HG02981 (cell line): ENCODE measurements around the gene DFFB.
A peak's percentile ranks its signal among the peaks of the same experiment; 100 is the strongest.

ENCODE experiments used
- ATAC-seq: cut with Tn5 transposase; IDR thresholded peaks from one replicate; pipeline ENCODE4 v1.9.1; 2021; ENCODE audit warnings: mild to moderate bottlenecking, moderate library complexity; ENCODE audit not compliant: unreplicated experiment

DFFB gene

GRCh38 chr1:3894626-3895278 lies 37.5 kb downstream of the DFFB start:
- ATAC-seq = no peak

- ATAC-seq = no peak
These were observed 38.1 kb downstream of the DFFB start for GRCh38 chr1:3895279-3895950.

DNA sequence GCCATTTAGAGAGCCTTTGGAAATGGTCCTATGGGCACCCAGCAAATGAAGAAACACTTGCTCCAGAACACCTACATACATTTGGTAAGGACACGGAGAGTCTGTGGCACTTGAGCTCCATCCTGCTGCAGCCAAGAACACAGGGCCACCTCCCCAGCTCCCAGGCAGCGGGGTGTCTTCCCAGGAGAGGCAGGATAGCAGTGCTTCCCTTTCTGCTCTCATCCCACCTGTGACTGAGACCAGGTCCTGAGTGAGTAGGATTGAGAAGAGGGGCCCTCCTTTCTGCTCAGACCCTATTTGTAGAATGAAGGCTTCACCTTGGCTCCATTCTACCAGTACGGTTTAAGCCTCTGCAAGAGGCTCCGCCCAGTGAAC lies 38.7 kb downstream of the DFFB start:
- no peak for ATAC-seq

DNA sequence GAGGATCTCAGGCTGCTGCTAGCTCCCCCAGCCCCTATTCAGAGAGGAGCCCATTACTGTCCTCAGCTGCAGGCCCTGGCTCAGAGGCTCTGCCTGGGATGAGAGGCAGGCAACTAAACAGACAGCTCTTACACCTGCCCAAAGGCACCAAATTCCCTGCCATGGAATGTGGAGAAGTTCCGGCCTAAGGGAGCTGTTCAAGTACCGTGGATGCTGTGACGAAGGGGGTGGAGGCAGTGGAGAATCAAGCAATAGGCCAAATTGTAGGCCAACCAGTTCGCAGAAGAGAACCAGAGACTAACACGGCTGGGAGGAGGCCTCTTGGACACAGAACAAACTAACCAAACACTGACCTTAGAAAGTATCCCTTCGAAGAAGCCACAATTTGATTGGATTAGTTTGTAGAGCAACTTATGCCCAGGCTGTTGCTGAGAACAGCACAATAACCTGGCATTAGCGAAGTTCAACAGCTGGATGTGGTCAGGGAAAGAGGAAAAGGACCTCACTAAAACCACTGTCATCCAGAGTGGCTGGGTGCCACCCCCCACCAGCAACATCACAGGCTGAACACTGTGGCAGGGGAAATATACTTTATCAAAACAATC lies 39.2 kb downstream of the DFFB start:
- no peak for ATAC-seq

DNA sequence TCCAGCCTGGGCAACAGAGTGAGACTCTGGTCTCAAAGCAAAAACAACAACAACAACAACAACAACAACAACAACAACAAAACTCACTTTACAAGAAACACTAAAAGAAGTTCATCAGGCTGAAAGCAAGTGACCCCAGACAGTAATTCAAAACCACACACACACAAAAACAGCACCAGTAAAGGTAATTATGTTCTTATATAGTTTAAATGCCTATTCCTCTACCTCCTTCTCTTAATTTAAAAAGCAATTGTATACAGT lies 41.1 kb downstream of the DFFB start:
- ATAC-seq = no peak

DNA sequence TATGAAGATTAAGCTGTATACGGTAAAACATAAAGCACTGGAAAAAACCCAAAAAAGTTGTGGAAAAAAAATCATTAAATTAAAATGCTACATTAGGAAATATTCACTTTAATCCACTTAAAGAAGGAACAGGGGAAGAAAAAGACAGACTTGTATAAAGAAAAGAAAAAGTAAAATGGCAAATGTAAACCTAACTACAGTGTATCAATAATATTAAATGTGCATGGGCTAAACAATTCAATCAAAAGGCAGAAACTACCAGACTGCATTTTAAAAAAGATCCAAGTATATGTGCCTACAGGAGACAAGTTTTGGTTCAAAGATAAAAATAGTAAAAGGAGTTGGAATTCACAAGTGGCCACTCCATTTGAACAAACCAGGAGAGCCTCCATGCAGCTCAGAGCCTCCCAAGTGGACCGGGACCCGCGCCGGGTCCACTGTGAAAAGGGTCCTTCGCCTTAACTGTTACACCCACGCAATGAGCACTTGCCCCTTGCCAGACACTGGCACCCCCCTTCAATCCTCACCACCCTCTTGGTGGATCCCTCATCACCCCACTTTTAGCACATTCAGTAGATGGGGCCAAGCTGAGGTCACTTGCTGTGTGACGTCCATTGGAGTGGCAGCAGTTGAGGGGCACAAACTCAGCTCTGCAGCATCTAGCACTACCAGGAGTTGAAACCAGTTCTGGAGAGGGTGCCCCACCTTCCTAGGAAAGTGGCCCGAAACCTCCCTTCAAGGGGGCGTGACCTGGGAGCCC lies 41.9 kb downstream of the DFFB start:
- ATAC-seq = no peak

GRCh38 chr1:3899754-3900149 lies 42.5 kb downstream of the DFFB start:
- peak; percentile 4 for ATAC-seq

DNA sequence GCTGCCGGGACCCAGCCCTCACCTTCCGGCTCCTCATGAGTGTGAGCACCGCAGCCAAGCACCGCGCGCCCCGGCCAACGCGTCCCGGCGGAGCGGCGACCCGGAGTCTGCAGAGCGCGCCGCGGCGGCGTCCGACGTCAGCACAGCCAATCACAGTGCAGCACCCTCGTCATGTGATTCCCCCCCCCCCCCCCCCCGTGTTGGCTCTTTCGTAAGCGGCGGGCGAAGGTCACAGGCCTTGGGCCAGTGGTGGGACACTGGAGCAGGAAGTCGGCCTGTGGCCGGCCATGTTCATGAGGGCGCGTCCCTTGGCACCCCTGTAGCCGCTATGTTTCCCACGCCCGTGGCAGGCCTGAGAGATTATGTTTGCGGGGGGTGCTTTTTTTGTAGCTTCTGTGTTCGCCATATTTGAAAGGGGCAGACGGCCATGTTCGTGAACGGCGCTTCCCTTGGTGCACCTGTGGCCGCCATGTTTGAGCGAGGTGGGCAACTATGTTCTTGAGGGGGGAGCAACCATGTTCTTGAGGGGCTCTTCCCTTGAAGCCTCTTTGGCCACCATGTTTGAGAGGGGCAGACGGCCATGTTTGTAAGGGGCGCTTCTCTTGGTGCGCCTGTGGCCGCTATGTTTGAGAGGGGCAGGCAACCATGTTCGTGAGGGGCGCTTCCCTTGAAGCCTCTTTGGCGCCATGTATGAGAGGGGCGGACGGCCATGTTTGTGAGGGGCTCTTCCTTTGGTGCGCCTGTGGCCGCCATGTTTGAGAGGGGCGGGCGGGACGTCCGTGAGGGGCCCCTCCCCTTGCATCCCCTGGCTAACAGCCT lies 43.1 kb downstream of the DFFB start, which contains the start of gene C1orf174:
Gene C1orf174, minus strand, starts transcription at position 123 of the 819 bp plus-strand sequence. Its CDS starts 86 bp downstream, at position 37.
- peak; percentile 71 for ATAC-seq

- peak; percentile 60 for ATAC-seq
These were observed 43.8 kb downstream of the DFFB start for GRCh38 chr1:3900969-3901529.

DNA sequence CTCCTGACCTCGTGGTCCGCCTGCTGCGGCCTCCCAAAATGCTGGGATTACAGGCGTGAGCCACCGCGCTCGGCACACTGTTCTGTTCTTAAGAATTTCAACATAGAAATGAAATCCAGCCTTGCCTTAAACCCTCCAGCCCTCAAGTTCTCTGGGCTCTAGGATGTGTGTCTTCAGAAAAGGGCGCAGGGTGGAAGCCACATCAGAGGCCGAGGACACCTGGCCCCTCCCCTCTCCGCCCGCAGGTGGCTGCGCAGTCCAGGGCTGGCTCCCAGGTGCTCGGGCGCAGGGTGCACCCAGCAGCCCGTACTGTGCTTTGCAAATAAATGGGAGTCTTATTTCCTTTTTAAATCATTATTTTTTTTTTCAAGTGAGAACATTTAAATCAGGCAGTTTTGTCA lies 44.8 kb downstream of the DFFB start:
- no peak for ATAC-seq

DNA sequence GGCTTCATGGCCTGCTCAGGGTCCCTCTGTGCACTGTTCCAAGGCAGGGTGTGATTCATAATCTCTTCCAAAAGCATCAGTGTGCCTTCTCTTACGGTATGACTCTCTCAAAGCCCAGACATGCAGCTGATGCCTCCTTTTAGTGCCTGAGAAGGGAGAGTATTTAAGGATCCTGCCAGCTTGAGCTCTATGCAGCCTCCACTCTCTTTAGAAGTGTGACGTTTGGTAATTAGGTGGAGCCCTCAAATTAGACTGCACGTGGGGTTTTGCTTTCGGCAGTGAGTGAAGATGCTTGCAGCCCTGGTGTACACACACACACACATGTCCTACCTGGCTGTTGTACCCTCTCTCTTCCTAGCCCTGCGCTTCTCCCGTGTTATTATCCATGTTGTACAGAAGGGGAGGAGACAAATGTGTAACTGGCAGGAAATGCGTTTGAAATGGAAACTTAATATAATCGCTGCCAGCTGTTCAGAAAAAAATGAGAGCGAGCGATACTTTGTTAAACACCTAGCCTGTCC lies 45.4 kb downstream of the DFFB start:
- ATAC-seq = no peak

DNA sequence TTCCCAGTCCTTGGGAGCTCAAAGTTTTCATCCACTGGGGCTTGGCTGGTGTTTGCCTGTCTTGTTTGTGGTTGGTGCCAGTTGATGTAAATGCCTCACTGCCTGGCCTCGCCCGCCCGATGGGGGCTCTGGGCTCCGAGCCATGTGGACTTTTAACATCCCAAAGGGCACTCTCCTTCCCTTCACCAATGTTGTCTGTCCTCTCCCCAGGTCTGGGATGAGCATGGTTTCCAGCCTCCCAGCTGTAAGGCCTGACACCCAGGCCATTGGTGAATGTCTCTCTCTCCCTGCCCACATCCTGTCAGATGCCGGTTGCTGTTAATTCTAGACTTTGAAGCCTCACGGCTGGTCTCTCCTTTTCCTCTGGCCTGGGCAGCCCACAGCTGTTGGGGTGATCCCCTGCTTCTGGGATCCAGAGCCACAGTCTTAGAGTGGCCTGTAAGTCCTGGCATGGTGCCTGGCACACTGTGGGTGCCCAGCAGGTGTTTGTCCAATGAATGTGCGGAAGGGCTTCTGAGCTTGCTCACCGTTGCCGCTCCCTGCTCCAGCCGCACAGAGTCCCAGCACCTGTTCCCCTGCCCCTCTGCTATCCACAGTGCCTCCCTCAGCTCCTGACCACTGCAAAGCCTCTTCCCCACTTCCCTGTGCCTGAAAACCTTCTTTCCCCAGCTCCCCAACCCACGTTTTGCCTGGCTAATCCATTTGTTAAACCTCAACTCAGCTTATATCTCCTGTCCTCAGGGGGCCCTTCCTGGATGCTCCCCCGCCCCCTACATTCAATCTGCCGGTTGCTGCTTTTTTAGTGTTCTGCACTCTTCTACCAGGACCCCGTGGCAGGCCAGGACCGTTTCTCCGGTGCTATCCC lies 46.1 kb downstream of the DFFB start:
- ATAC-seq = no peak

DNA sequence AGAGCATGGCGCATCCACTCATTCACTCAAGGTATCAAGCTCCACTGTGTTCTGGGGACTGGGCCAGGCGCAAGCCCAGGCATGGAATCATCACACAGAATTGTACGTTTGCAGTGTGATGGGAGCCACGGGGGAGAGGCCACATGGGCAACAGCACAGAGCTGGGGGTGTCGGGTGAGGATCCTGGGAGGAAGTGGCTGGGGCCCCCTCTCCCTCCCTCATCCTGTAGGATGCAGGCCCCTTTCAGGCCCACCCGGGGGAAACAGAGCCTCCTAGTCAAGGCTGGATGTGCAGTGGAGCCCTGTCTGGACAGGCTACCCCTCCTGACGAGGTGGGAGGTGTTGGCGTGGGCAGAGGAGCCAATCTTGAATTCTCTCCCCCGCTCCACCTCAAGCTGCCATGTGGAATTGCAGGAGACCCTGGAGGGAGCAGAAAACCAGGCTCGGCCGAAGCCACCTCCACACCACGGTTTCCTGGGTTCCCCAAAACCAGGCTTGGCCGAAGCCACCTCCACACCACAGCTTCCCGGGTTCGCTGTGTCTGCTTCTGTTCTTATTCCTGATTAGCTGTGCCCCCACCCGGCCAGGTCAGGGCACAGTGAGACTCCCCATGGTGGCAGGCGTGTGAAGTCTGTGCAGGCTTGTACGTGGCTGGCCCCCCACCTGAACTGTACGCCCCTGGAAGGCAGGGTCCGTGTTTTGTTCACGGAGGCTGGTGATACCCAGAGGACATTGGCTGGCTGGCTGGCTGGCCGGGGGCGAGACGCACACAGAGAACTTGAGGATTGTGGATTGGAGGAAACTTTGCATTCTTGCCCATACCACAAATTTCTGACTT lies 46.9 kb downstream of the DFFB start:
- ATAC-seq = no peak

DNA sequence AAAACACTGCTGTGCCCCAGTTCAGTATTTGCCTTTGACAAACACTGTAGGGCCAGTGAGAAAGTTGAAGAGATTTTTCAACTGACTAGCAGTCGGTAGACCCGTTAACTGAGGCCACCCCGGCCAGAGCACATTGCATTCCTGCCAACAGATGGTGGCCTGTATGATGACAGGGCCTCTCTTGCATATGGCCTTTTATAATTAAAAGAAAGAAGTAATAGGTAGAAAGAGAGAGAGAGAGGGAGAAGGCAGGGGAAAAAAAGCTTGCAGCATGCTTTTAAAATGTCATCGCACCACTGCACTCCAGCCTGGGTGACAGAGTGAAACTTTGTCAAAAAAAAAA lies 47.5 kb downstream of the DFFB start:
- no peak for ATAC-seq

DNA sequence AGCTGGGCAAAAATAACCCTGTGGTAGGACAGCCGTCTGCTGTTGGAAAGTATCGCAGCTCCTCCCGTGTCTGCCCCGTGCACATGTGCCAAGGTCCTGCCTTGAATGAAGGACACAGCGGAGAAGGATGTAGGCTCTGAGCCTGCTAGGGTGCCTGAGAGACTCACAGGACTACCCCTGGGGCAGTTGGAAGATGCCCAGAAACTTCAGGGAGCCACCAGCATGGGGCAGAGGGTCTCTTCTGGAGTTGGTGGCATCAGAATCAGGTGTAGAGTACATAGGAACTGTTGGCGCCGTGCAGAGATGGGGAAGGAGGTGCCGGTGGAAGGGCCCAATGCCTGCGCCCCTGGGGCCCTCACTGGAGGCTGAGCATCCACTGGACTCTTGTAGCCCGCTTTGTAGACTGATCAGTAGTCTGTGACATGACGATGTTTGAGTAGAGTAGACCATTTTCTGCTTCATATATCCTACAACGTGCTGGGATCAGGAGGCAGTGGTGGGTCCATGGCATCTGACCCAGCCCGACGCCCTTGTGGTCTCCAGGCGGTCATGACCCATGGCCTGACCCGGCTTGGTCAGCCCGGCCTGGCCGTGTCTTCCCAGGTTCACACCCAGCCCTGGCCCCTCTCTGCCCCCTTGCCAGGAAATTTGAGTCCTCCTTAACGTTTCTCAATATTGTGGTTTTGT lies 48.1 kb downstream of the DFFB start:
- ATAC-seq = no peak

DNA sequence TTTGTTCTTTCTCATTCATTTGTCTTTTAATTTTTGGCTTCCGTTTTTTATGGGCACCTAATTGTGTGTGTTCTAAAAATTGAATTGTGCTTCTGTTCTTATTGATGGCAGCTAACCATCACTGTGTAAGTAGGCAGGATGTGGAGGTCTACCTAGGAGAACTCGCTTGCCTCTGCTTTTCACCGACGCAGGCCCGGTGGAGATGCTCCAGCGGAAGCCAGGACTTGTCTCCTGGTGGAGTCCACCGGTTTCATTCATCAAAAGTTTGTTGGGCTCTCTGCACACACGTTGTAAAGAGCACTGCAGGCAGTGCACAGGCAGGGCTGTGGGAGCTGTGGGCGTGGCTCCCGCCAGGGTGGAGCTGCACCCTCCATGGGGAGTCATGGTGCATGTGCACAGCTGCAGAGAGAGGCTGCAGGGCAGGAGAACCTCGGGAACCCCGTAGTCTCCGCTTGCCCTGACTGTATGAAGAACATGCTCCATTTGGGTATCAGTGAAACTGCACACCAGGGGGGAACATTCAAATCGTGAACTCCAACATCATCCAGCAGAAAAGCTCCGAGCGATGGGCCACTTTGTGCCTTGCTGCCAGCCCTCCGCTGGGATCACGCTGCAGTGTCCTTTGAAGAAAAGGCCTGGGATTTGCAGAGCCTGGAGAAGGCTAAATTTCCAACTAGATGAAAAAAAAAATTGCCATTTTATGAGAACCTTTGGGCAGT lies 48.8 kb downstream of the DFFB start:
- no peak for ATAC-seq

GRCh38 chr1:3906672-3907020 lies 49.4 kb downstream of the DFFB start:
- ATAC-seq = no peak
